ENCODE measurements around the gene PLXNA1. TPM values are rescaled to one million over a fixed set of nuclear protein-coding genes. Genes with fewer than 3 reads are reported as not detected.

The PLXNA1 gene
- total RNA-seq, 1 donor from 2014 or later = 14.1 TPM

DNA sequence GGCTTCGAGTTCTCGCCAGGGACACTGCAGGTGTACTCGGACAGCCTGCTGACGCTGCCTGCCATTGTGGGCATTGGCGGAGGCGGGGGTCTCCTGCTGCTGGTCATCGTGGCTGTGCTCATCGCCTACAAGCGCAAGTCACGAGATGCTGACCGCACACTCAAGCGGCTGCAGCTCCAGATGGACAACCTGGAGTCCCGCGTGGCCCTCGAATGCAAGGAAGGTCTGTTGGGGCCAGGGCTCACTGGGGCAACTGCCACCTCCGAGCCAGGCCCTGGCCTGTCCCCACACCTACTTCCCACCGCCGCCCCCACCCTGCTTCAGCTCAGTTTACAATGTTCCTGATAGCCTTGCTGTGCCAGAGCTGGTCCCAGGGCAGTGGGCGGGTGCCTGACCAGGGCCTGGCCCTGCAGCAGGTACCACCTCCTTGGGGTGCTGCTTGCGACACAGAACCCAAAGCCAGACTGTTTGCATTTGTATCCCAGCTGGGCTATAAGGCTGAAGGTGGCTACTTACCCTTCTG is 35.5 kb downstream of the PLXNA1 start:
- no peak for DNase-seq (ENCODE audit: low read depth in 2 of 2)

DNA sequence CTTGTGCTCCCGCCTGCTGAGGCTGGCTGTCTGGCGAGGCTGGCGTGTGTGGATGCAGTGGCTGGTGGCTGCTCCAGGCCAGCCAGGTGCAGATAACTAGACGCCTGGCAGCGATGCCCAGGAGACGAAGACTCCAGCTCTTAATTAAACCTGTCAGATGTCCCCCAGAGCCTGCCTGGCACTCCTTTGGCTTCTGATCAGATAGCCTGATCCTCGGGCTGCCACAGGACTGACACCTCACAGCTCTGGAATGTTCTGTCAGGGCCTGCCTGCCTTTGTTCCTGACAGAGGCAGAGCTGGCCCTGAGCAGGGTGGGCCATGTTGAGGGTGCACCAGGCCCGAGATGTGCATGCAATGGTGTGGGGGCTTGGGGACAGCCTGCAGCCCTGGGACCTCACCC is 36.5 kb downstream of the PLXNA1 start:
- DNase-seq (ENCODE audit: low read depth in 2 of 2) = no peak

DNA sequence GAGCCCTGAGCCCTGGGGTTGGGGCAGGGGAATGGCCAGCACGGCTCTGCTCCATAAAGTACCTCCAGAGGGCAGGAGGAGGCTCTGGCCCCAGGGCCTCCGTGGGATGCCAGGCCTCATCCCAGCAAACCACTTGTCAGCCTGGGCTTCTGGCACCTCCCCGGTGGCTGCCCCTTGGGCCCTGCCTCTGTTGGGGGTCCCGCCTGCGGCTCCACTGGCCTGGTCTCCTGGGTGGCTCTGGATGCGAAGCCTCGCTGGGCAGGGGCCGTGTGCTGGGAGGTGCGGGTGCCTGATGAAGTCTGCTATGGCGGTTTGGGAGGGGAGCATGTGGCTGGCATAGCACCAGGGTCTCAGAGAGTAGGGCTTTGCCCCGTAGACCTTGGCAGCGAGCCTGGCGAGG is 37.6 kb downstream of the PLXNA1 start:
- no peak for DNase-seq (ENCODE audit: low read depth in 2 of 2)

DNA sequence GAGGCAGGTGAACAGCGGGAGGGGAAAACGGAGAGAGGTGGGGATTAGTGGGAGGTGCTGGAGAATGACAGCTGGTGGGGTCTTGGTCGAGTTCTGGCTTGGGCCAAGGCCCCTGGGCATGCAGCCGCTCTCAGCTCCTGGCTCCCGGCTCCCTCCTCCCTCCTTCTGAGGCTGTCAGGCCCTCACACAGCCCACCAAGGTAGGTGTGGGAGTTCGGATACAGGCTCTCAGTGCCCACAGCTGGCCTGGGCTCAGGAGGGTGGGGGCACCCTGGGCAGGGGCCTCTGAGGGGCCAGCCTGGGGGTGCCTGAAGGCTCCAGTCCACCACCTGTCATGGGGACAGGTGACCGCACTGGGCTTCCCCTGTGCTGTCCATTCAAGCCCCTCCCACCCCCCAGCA is 39.9 kb downstream of the PLXNA1 start:
- DNase-seq (ENCODE audit: low read depth in 2 of 2) = no peak

DNA sequence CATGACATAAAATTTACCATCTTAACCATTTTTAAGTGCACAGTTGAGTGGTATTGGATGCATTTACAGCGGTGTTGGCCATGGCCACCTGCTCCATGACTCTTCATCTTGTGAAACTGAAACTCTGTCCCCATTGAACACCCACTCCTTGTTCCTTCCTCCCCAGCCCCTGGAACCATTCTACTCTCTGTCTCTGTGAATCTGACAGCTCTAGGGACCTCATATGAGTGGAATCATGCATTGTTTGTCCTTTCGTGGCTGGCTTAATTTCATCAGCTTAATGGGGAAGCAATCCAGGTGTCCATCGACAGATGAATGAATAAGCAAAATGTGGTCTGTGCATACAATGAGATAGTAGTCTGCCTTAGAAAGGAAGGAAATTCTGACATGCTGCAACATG is 42.5 kb downstream of the PLXNA1 start:
- DNase-seq (ENCODE audit: low read depth in 2 of 2) = no peak

DNA sequence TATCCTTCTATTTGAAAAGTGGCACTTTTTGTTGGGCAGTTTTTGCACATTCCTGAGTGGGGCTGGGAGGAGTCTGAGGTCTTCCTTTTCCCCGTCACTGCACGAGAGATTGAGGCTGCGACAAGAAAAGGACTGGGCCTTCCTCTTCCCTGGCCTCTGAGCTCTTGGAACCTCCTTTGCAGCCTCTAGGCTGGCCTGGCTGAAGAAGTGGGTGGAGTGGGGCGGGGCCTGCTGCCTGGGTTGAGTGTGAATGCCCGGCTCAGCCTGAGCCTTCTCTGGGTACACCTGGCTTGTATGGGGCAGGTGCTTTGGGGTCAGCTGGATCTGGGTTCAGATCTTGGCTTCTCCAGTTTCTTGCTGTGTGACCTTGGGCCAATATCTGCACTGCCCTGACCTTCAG is 43.1 kb downstream of the PLXNA1 start:
- no peak for DNase-seq (ENCODE audit: low read depth in 2 of 2)

DNA sequence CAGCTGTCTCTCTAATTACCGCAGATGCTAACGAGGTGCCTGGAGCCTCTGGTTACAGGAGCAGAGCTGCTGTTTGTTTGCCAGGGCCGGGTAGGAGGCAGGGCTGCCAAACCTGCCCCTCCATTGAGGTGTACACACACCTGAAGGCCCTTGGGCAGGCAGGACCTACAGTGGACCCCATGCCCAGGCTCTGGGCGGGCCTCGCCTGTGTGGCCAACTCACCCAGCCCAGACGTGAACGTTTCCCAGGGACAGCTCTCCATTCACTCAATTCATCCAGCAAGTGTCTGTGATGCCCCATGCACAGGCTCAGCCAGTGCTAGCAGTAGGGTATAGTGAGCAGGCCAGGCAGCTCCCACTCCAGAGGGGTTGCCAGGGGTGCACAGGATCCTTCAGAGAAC is 43.7 kb downstream of the PLXNA1 start:
- no peak for DNase-seq (ENCODE audit: low read depth in 2 of 2)

DNA sequence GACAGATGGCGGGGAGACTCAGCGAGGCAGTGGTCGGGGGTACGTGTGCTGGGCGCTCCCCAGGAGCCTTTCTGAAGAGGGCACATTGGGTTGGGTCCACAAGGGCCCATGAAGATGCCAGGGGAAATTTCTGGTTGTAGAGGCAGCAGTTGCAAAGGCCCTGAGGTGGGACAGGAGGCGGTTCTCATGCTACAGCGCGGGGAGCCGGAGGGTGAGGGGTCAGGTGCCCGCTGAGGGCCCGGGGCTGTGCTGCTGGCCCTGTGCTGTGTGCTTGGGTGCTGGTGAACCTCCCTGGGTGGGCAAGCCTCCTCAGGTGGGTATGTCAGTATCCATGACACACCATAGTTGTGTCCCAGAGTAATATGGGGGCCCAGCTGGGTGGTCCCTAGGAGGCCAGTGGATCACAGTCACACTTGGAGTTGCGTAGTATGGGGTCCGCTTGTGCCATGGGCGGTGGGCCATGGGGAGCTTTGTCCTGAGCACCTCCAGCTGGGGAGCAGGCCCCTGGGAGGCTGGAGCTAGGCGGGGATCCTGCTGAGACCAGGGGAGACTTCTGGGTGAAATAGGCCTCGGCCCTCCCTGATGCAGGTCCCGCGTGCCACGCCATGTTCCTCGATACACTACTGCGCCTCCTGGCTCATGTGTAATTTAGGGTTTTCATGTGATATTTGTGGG is 44.3 kb downstream of the PLXNA1 start:
- DNase-seq (ENCODE audit: low read depth in 2 of 2) = no peak

DNA sequence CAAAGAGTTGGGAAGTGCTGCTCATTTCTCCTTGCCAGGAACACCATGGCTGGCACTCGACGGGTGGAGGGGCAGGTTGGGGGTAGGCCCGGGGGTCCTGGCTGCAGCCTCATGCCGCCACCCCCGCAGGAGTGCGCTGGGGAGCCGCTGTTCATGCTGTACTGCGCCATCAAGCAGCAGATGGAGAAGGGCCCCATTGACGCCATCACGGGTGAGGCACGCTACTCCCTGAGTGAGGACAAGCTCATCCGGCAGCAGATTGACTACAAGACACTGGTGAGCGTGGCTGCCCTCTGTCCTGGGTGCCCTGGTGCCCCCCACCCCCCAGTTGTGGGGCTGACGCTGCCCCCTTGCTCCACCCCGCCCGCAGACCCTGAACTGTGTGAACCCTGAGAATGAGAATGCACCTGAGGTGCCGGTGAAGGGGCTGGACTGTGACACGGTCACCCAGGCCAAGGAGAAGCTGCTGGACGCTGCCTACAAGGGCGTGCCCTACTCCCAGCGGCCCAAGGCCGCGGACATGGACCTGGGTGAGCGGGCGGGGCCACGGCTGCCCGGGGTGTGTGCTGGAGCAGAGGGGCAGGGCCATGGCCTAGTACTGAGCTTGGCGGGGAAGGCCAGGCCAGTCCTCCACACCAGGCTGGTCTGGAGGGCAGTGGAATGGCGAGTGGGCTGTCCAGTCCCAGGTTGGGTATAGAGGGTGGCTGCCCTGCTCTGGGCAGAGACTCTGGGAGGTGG is 45.1 kb downstream of the PLXNA1 start:
- no peak for DNase-seq (ENCODE audit: low read depth in 2 of 2)

DNA sequence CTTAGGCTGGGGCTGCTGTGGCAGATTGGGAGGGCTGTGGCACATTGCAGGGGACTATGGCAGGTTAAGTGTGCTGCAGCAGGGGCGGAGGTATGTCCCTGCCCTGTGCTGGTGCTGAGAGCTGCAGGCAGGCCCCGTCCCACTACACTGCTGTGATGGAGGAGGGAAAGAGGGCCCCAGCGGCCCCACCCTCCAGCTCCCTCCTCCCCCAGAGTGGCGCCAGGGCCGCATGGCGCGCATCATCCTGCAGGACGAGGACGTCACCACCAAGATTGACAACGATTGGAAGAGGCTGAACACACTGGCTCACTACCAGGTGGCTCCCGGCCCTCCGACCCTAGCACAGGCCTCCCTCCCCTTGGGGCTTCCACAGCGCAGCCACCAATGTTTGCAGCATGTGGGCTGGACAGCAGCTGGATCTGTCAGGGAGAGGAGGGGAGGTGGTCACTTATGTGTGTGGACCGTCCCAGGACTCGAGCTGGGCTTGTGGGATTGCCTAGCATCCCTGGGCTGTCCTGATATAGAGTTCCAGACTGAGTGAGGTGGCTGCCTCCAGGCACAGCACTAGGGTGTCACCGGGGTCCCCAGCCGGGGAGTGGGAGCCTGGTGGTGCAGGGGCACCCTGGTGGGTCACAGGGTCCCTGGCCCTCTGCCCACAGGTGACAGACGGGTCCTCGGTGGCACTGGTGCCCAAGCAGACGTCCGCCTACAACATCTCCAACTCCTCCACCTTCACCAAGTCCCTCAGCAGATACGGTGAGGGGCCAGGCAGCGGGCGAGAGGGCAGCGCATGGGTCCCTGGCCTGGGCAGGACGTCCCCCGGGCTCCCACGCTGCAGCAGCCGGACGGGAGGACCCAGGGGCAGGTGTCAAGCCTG is 46.1 kb downstream of the PLXNA1 start:
- no peak for DNase-seq (ENCODE audit: low read depth in 2 of 2)

DNA sequence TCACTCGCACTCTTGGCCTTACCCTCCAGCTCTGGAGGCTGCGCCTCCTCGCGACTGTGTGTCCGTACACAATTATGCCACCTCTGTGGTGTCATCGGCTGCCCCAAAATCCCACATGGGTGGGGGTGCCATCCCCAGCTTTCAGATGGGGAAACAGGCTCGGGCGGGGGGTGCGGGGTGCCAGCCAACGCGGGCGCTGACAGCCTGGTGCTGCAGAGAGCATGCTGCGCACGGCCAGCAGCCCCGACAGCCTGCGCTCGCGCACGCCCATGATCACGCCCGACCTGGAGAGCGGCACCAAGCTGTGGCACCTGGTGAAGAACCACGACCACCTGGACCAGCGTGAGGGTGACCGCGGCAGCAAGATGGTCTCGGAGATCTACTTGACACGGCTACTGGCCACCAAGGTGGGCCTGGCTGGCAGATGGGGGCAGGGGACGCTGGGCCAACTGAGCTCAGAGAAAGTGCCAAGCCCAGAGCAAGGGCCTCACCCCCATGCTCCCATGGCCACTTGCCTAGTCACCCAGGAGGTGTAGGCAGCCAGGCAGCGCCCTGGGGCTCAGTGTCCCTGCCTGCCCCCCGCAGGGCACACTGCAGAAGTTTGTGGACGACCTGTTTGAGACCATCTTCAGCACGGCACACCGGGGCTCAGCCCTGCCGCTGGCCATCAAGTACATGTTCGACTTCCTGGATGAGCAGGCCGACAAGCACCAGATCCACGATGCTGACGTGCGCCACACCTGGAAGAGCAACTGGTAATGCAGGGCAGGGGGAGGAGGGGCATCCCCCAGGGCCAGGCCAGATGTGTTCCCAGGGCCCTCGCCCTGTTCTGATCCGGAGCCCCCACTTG is 47.0 kb downstream of the PLXNA1 start:
- no peak for DNase-seq (ENCODE audit: low read depth in 2 of 2)

DNA sequence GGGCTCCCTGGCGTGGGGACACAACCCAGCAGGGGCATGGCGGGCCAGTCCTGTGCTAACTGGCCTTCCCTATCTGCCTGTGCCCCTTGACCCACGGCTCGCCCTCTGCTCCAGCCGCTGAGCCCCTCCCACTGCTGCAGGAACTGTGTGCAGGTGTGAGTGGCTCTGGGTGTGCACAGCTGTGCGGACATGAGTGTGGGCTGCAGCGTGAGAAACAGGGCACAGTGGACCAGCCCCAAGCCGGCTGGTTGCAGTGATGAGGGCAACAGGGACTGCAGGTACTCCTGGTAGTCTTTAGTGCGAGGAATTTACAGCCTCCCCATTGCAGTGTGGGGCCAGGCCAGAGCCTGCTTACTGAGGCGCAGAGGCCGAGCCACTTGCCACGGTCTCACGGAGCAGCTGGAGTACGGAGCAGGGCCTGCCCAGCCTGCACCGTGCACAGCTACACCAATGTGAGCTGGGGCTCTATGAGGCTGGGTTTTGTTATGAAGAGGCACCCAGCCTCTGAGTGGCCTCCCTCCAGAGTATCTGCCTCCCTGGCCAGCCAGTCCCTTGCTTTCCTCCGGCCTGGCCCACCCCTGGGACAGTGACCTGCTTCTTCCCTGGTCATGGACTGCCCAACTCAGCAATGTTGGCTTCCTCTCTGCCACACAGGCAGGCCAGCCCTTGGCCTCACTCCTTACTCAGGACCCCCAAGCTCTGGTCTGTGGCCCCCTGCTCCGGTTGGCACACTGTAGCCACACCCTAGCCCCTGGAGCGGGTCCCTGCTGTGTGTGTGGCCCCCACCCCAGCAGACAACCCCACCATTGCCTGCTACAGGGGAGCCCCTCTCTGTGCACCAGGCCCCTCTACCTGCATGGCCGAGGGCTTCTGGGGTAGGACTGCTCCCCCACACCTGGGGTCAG is 47.8 kb downstream of the PLXNA1 start:
- DNase-seq (ENCODE audit: low read depth in 2 of 2) = no peak

DNA sequence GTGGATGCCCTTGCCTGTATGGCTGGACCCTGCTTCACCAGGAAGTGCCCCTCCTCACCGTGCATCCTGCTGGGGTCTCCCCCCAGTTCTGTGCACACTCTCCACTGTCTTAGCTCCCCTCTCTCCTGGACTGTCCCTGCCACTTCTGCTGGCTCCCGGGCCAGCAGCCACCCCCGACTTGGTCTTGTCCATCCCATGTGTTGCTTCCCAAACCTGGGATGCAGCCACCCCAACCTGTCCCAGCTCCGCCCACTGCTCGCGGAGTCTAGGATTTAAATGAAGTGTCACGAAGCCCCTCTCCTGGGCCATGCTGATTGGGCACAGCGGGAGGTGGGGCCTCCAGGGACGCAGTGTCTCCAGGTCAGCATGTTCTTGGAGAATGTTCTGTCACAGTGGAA is 48.5 kb downstream of the PLXNA1 start:
- DNase-seq (ENCODE audit: low read depth in 2 of 2) = no peak

DNA sequence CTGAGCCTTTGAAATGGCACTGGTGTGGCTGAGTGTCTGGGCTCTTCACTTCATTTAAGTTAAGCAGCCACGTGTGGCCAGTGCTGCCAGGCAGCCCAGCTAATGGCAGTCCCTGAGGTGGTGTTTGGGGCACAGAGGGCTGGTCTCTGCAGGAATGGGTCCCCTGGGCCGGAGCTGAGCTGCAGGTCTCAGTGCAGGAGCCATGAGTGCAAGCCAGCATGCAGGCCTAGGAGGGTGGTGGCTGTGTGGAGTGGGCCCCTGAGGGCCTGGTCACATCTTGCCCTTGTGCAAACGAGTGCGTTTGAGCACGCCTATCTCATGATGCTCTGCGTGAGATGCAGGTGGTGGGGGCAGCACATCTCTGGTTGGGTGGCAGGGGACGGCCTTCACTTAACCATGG is 48.9 kb downstream of the PLXNA1 start:
- no peak for DNase-seq (ENCODE audit: low read depth in 2 of 2)

DNA sequence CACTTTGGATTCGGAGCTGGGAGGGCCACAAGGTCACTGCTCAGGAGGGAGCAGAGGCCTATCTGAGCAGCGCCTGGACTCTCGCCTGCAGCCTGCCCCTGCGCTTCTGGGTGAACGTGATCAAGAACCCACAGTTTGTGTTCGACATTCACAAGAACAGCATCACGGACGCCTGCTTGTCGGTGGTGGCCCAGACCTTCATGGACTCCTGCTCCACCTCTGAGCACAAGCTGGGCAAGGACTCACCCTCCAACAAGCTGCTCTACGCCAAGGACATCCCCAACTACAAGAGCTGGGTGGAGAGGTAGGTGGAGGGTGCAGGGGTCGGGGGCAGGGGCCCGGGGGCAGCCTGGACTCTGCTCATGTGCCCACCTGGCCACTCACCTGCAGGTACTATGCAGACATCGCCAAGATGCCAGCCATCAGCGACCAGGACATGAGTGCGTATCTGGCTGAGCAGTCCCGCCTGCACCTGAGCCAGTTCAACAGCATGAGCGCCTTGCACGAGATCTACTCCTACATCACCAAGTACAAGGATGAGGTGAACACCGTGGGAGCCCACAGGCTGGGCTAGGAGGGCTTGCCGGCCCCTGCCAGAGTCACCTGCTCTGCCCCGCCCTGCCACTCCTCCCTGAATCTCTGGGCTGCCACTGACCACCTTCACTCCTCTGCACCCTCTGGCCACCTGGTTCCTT is 49.5 kb downstream of the PLXNA1 start:
- DNase-seq (ENCODE audit: low read depth in 2 of 2) = no peak

All from dermis microvascular lymphatic vessel endothelial cell (primary cell).